ENCODE results near the gene PGPEP1. TPM values are rescaled to one million over a fixed set of nuclear protein-coding genes. Genes with fewer than 3 reads are reported as not detected.

The PGPEP1 gene
- total RNA-seq, 4 donors from 2014 or later, result 15.0 to 50.3 (median 28.0) TPM

DNA sequence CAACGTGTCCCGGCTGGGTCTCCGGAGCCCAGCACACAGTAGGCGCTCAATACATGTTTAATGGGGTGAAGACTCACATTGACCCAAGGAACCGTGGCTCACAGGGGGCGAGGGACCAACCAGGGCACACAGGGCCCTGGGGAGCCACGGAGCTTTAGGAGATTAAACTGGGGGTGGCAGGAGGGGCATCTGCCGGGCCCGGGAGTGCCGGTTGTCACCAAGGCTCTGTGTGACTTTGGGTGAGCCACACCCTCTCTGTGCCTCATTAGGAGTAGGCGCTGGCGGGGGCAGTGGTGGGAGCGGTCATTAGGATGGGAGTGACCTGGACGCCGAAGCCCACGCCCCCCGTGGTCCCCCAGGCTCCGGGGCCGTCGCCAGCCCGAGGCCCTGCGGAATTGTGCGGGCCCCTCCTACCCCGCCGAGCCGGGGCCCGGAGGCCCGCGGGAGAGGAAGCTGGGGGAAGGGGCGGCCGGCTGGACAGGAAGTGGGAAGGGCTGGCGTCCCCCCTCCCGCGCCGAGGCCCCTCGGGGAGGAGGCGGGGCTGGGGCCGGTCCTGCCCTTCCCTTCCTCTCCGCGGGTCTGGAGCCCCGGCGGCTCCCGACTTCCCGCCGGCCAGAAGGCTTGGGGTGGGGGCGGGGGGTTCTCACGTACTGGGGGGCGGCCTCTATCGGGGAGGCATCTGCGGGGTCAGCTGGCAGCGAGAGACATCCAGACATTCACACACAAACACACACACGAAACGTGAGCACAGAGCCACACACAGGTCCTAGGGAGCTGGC is 77.0 kb downstream of the PGPEP1 start:
- peaks cover 64 to 80% (median 78%) of the 10 kb centered on the region in 4 donors for H3K4me1 ChIP-seq
- intact Hi-C loops (cut with DNase I), result no loop called here
- H3K27ac ChIP-seq (replicated peaks in 1 of 4), result peak overlapping the region; percentile 86 to 88 (median 88)
- peak overlapping the region; percentile 55 to 95 (median 78) for H3K4me3 ChIP-seq
- no peak for DNase-seq (ENCODE audit: extremely low spot score)
- TF ChIP-seq EP300 (IDR thresholded peaks at IDR 0.05), result no peak
- TF ChIP-seq, protein P1, sequence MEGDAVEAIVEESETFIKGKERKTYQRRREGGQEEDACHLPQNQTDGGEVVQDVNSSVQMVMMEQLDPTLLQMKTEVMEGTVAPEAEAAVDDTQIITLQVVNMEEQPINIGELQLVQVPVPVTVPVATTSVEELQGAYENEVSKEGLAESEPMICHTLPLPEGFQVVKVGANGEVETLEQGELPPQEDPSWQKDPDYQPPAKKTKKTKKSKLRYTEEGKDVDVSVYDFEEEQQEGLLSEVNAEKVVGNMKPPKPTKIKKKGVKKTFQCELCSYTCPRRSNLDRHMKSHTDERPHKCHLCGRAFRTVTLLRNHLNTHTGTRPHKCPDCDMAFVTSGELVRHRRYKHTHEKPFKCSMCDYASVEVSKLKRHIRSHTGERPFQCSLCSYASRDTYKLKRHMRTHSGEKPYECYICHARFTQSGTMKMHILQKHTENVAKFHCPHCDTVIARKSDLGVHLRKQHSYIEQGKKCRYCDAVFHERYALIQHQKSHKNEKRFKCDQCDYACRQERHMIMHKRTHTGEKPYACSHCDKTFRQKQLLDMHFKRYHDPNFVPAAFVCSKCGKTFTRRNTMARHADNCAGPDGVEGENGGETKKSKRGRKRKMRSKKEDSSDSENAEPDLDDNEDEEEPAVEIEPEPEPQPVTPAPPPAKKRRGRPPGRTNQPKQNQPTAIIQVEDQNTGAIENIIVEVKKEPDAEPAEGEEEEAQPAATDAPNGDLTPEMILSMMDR (IDR thresholded peaks at IDR 0.05), result no peak
- TF ChIP-seq POLR2A (IDR thresholded peaks at IDR 0.05; ENCODE audit: low read depth), result peak; percentile 34
- peak; percentile 59 to 62 for TF ChIP-seq POLR2AphosphoS5 (IDR thresholded peaks at IDR 0.05)
- 3% methylated on average over 15 of the region's 53 CpGs for WGBS
- no peaks in the 10 kb centered on the region for H3K9me3 ChIP-seq
- H3K36me3 ChIP-seq, result no peaks in the 10 kb centered on the region
- no peaks in the 10 kb centered on the region for H3K27me3 ChIP-seq

DNA sequence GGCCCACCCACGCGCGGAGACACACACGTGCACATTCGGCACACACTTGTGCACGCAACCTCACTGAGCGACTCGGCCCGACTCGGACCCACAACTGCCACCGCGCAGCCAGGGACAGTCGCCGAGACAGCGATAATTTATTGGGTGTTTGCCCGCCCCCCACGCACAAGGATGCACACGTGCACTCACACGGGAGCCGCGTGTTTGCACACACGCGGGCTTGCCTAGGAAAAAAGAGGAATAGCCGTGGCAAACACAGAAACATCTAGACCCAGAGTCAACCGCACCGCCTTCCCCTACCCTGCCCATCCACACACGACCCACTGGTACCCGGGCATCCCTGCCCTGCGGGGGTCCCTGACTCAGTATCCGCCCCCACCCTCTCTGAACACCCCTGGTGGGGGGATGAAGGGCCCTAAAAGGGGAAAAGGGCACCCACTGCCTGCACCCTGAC is 77.7 kb downstream of the PGPEP1 start:
- DNase-seq (ENCODE audit: extremely low spot score), result no peak
- peaks cover 67 to 86% (median 85%) of the 10 kb centered on the region in 4 donors for H3K4me1 ChIP-seq
- intact Hi-C loops (cut with DNase I), result no loop called here
- H3K4me3 ChIP-seq, result peak overlapping the region; percentile 67 to 95 (median 78)
- H3K27ac ChIP-seq (replicated peaks in 1 of 4), result peak overlapping the region; percentile 86 to 88 (median 88)
- TF ChIP-seq EP300 (IDR thresholded peaks at IDR 0.05) (no peak), POLR2A (IDR thresholded peaks at IDR 0.05; ENCODE audit: low read depth) (no peak), POLR2AphosphoS5 (IDR thresholded peaks at IDR 0.05) (no peak)
- TF ChIP-seq, protein P1 (IDR thresholded peaks at IDR 0.05), result no peak
- H3K27me3 ChIP-seq, result no peaks in the 10 kb centered on the region
- H3K9me3 ChIP-seq, result no peaks in the 10 kb centered on the region
- H3K36me3 ChIP-seq, result no peaks in the 10 kb centered on the region
- 27% methylated on average over 13 of the region's 30 CpGs for WGBS

DNA sequence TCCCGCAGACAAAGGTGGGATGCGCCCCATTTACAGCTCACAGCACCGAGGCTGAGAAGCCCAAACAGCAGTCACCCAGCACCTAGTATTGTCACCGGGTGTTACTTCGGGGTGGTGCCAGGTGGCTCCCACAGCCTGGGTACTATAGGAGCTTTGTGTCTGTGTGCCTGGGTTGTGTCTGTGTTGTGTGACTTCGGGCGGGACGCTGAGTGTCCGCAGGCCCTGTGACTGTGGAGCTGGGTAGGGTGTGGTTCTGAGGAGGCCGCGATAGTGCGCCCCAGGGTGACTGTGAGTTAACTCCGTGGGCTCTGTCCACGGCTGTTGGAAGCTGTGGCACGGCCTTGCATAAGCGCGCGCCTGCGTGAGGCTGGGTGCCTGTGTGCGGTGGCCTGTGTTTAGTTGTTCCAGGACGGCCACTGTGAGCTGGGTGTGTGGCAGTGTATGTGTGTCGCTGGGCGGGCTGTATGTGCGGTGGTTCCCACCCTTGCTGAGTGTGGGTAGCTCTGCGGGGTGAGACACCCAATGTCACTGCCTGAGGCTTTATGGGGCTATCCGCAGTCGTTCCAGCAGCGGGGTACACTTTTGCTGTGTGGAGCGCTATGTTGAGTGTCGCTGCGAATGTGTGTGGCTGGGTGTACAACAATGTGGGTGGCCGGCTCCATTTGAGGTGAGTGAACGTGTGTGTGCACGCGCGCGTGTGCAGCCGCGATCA is 78.2 kb downstream of the PGPEP1 start:
- intact Hi-C loops (cut with DNase I), result no loop called here
- no peak for DNase-seq (ENCODE audit: extremely low spot score)
- no peak for TF ChIP-seq POLR2A (IDR thresholded peaks at IDR 0.05; ENCODE audit: low read depth)
- TF ChIP-seq, protein P1 (IDR thresholded peaks at IDR 0.05), result no peak
- no peak for TF ChIP-seq EP300 (IDR thresholded peaks at IDR 0.05)
- TF ChIP-seq POLR2AphosphoS5 (IDR thresholded peaks at IDR 0.05), result no peak
- H3K27ac ChIP-seq (replicated peaks in 1 of 4), result peak overlapping the region; percentile 86 to 88 (median 88)
- WGBS, result 30% methylated on average over 11 of the region's 39 CpGs
- peak overlapping the region; percentile 67 to 95 (median 78) for H3K4me3 ChIP-seq
- no peaks in the 10 kb centered on the region for H3K27me3 ChIP-seq
- H3K4me1 ChIP-seq, result peaks cover 72 to 92% (median 90%) of the 10 kb centered on the region in 4 donors
- H3K36me3 ChIP-seq, result no peaks in the 10 kb centered on the region
- no peaks in the 10 kb centered on the region for H3K9me3 ChIP-seq

DNA sequence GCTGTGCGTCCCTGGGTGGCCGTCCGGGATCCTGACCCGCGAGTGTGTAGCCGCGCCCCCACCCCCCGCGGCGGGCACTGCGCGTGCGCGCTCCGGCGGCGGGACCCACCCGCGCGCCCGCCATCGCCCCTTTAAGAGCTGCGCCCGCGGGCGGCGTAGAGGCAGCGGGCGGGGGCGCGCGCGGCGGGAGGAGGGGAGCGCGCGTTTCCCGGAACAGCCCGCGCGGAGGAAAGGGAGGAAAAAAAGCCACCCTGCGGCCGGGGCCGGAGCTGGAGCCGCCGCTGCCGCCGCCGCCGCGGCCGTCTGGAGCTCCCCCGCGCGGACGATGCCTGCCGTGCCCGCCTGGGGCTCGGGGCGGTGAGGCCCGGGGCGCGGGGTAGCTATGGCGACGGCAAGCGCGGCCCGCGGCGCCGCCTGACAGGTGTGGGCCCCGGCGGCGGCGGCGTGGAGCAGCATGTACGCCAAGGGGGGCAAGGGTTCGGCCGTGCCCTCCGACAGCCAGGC is 78.8 kb downstream of the PGPEP1 start, which contains the start of gene SSBP4:
TSS of gene SSBP4 (plus strand) at position 204 of the 504 bp plus-strand sequence. CDS start at position 455, 251 bp downstream.
- DNase-seq (ENCODE audit: extremely low spot score), result no peak
- H3K4me3 ChIP-seq, result peak within 1 kb of the TSS; percentile 67 to 95 (median 78)
- intact Hi-C loops (cut with DNase I), result no loop called here
- H3K36me3 ChIP-seq, result no peaks in the 10 kb centered on the region
- no peaks in the 10 kb centered on the region for H3K9me3 ChIP-seq
- H3K27me3 ChIP-seq, result no peaks in the 10 kb centered on the region
- no CpG with 5 or more reads among the region's 80 CpGs for WGBS
- TF ChIP-seq POLR2AphosphoS5 (IDR thresholded peaks at IDR 0.05) (peak; percentile 43 to 66), POLR2A (IDR thresholded peaks at IDR 0.05; ENCODE audit: low read depth) (no peak), EP300 (IDR thresholded peaks at IDR 0.05) (no peak)
- TF ChIP-seq, protein P1 (IDR thresholded peaks at IDR 0.05), result peak; percentile 26 to 53 (median 50)
- peaks cover 76 to 95% (median 94%) of the 10 kb centered on the region in 4 donors for H3K4me1 ChIP-seq
- peak within 1 kb of the TSS; percentile 86 to 88 (median 88) for H3K27ac ChIP-seq (replicated peaks in 1 of 4)

Small RNAs within 50 kb of the gene (small RNA-seq; reads per million reads assigned to genes)
- 0 reads per million in 3 donors for gene MIR3189
- 0 reads per million in 3 donors for gene RN7SL513P

Other genes with a start within 250 kb of the PGPEP1 start
- 1 to 10 TPM; 5.0 to 8.5 (median 6.4) TPM for gene MAST3, start 242.8 kb upstream of the PGPEP1 start, total RNA-seq
- 10 to 100 TPM in 3 of 4 donors, 1 to 10 TPM in 1; 4.2 to 32.2 (median 19.4) TPM for gene PIK3R2, start 187.4 kb upstream of the PGPEP1 start, total RNA-seq
- gene IFI30, start 166.8 kb upstream of the PGPEP1 start, total RNA-seq, result 10 to 100 TPM; 22.4 to 92.8 (median 42.9) TPM
- gene MPV17L2, start 147.4 kb upstream of the PGPEP1 start, total RNA-seq, result 10 to 100 TPM; 14.5 to 67.6 (median 21.2) TPM
- gene RAB3A, start 136.6 kb upstream of the PGPEP1 start, total RNA-seq, result 1 to 10 TPM; 1.7 to 2.5 (median 1.9) TPM
- 1 to 10 TPM in 1 of 4 donors, under 1 TPM in 3; 0.17 to 1.2 (median 0.54) TPM for gene PDE4C, start 114.2 kb upstream of the PGPEP1 start, total RNA-seq
- 1 to 10 TPM in 3 of 4 donors, under 1 TPM in 1; 0.52 to 2.5 (median 1.3) TPM for gene IQCN, start 66.1 kb upstream of the PGPEP1 start, total RNA-seq
- gene JUND, start 59.0 kb upstream of the PGPEP1 start, total RNA-seq, result 100 to 1,000 TPM; 325 to 457 (median 403) TPM
- 100 to 1,000 TPM in 1 of 4 donors, 10 to 100 TPM in 3; 86.8 to 116 (median 93.9) TPM for gene LSM4, start 17.5 kb upstream of the PGPEP1 start, total RNA-seq
- 1 to 10 TPM; 1.6 to 5.6 (median 3.8) TPM for gene GDF15, start 45.6 kb downstream of the PGPEP1 start, total RNA-seq
- 10 to 100 TPM in 1 of 4 donors, 1 to 10 TPM in 3; 5.8 to 20.4 (median 7.0) TPM for gene LRRC25, start 57.0 kb downstream of the PGPEP1 start, total RNA-seq
- gene SSBP4, start 78.8 kb downstream of the PGPEP1 start, total RNA-seq, result 100 to 1,000 TPM in 1 of 4 donors, 10 to 100 TPM in 3; 53.2 to 109 (median 77.8) TPM
- gene ISYNA1, start 97.5 kb downstream of the PGPEP1 start, total RNA-seq, result 10 to 100 TPM; 15.8 to 38.9 (median 26.2) TPM
- 10 to 100 TPM in 3 of 4 donors, 1 to 10 TPM in 1; 9.1 to 35.1 (median 20.1) TPM for gene ELL, start 181.5 kb downstream of the PGPEP1 start, total RNA-seq
- 100 to 1,000 TPM; 420 to 568 (median 430) TPM for gene FKBP8, start 203.0 kb downstream of the PGPEP1 start, total RNA-seq
- 100 to 1,000 TPM; 129 to 155 (median 149) TPM for gene KXD1, start 217.3 kb downstream of the PGPEP1 start, total RNA-seq
- gene UBA52, start 231.3 kb downstream of the PGPEP1 start, total RNA-seq, result 100 to 1,000 TPM; 560 to 800 (median 665) TPM
- 10 to 100 TPM; 56.1 to 77.7 (median 67.0) TPM for gene REX1BD, start 248.2 kb downstream of the PGPEP1 start, total RNA-seq

All from esophagus muscularis mucosa (tissue), 4 donors.